ENCODE measurements around the gene HS3ST5.
"Not testable (repeated sequence)": the region's sequence is repeated elsewhere in the genome, so short reads cannot be mapped to it uniquely, and the experiment has no call there.

HS3ST5 gene

GRCh38 chr6:114274836-114275235 is 68.0 kb downstream of the HS3ST5 start:
- no peak for DNase-seq

DNA sequence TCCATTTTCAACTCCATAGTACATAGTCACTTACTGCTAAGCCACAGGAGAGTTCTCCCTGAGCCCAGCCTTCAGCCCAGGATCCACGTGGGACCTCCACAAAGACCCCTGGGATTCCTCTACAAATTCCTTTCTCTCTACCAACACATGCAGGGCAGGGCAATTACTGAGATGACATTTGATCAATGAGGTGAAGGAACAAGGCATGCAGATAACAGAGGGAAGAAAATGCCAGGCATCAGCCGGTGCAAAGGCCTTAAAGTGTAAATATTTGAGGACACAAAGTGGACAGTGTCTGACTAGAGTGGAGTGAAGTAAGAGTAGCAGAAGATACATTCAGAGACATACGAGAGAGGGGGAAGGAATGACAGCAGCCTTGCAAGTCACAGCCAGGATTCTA is 70.2 kb downstream of the HS3ST5 start:
- no peak for DNase-seq

DNA sequence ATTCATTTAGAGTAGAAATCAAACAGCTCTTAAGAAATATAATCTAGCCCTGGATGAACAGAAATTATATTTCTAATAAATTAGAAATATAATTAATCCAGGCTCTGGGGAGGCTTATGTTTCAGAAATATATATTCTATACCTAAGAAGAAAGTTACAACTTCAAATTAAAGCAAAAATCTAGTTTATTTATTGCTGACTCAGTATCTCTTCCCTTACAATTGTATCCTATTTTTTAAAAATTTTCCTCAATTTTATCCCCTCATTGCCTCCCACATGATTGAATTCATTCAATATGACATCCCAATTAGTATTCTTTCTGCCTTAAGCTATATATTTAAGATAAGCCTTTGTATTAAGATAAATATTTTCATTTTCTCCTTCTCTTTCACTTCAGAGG is 71.4 kb downstream of the HS3ST5 start:
- DNase-seq: no peak

DNA sequence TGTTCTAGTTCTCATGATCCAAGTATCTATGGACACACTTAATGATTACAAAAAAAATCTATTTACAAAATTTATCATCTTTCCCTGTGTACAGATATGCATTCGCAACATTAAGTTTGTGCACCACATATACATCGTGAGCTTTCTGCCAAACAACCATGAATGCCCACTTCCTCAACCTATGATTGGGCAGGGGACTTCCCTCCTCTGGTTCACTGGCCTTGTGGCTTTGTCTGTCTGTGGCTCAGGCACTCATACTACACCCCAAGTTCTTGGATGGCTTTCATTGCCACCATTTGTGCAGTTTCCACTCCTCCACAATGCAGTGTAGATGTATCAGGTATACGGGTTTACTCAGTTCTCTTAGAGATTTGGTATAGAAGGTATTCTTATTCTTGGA is 74.9 kb downstream of the HS3ST5 start:
- no peak for DNase-seq

- DNase-seq: no peak
These were observed 82.0 kb downstream of the HS3ST5 start for GRCh38 chr6:114260810-114261209.

- DNase-seq: no peak
These were observed 84.4 kb downstream of the HS3ST5 start for GRCh38 chr6:114258376-114258775.

DNA sequence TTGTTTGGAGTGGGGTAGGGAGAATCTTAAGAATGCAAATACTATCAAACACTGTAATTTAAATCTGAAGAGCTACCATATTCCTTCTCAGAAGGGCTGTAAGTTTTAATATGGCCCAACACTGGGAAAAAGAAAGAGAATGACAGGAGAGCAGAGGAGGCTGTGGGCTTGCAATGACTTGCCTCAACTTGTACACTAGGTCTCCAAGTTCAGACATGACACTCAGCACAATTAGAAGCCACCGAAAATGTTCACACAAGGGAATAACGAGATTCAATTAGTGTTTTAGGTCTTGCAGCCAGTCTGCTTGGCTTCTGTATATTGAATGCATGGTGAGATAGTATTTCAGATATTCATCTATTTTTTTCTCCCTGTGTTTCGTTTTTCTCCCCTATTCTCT is 89.4 kb downstream of the HS3ST5 start:
- no peak for DNase-seq

- no peak for DNase-seq
These were observed 93.3 kb downstream of the HS3ST5 start for GRCh38 chr6:114249522-114249921.

DNA sequence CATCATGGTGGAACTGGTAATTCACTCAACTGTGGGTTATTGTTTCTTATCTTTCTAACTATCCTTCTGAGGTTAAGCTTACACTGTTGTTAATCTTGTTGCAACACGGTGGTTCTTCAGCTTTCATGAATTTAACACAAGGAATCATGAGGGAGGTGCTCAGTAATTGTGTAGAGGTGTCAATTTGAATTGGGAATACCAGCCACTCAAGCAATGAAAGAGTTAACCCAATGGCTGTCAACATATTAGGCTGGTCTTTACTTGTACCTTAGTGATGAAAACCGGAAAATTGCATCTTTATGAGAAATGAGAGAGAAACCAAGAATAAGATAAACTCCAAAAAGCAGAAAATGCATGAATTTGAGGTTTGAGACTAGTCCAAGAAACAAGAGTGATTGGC is 95.7 kb downstream of the HS3ST5 start:
- no peak for DNase-seq

DNA sequence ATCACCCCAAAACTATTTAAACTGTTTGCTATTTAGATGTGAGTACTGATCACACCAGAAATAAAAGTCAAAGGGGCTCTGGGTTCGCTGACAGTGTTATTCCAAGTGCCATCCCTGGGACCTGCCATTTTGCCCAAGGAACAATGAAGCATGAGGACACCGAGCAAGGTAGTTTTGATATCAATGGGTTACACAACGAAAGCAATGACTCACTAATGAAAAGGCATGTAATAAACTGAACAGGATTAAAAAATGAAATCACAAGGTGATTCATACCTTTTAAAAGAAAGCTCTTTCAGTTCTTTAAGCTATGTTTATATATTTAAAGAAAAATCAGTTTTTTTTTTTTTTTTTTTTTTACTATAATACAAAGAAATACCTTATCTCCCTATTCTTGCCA is 102.0 kb downstream of the HS3ST5 start:
- no peak for DNase-seq

DNA sequence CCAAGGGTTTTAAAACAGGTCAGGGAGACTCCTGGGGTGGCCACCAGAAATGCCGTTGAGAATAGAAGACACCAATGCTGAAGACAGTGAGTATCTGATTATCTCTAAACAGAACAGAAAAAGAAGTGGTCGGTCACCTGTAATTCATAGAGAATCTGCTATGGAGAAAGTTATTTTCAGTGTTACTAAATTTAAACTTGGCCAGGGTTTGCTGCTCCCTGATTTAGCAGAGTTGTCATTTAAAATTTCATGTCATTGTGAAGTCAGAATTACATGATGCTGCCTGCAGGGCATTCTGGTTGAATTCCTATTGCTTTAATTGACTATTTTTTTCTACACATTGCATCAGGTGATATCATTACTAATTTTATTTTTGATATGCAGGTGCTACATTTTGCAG is 114.1 kb downstream of the HS3ST5 start:
- DNase-seq: no peak

DNA sequence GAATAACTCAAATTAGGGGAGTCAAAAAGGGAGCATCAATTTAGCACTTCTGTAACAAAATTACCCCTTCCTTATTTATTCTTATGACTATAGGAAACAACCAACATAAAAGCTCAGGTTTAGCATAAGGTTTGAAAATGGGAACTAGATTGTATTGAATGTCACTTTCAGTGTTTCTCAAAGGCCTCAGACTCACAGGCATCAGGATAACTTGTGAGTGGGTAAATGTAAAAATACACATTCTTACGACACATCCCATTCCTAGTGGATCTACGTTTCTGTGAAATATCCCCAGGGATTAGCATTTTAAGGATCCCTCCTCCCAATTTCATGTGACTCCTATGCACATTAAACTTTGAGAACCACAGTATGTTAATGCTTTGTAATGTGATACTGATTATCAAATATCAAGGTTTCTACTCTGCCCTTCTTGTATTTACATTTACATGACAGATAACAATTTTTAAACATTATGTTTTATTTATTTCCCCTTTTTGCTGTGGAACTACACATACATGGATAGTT is 114.8 kb downstream of the HS3ST5 start:
- no peak for DNase-seq

DNA sequence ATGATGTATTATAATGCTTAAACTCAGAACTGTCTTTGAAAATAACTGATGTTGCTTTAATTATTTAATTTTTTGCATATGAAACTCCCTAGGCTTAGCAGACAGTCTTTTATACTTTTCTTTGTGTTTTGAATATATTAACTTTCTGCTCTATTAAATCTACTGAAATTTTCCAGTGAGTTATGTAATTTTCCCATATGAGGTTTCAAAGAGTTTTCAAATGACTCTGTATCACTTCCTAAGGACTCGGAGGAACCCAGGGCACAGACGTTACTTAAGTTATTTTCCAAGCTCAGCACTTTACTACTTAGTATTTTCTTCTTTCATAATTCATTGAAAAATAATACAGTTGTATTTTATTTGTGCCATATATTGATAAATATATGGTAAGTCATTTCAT is 122.6 kb downstream of the HS3ST5 start:
- DNase-seq: no peak

DNA sequence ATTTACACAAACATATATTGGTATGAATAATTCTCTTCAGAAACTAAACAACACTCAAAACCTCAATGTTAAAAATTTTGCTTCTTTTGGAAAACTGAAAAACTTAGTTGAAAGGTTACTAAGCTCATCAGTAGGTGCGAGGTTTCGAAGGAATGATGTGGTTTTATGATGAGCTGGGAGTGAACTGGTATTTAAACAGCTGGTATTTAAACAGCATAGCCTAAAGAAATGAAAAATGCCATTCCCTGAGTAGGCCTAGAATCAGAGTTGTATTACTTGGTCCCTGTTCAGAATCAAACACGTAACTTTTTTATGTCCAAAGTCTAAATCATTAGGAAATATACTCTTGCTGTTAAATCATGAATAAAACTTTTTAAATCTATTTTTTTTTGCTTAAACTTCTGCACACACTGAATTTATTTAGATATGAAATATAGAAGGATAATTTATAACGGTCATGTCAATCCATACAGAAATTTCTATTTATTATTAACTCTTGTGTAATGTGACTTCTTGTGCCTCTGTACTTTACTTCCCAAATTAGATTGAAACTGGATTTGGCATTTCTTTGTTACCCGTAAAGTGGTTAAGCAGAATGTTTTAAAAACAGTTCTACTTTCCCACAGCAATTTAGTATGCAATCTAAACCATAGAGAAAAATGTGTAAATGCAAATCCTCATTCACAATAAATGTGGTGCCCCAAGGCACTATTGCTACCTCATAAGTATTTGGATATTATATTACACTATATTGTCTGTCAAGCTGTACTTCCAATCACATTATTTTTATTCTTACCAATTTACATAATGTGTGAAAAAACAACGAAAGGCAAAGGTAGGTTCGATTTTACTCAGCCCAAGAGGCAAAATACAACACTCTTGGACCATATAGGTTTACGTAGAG is 124.1 kb downstream of the HS3ST5 start:
- DNase-seq: no peak

DNA sequence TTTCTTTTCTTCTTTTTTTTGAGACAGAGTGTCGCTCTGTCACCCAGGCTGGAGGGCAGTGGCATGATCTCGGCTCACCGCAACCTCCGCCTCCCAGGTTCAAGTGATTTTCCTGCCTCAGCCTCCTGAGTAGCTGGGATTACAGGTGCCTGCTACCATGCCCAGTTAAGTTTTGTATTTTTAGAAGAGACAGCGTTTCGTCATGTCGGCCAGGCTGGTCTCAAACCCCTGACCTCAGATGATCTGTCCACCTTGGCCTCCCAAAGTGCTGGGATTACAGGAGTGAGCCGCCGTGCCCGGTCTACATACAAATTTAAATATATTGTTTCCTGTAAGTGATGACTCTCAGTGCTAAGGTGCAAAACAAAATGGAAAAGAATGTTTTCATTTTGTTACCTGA is 124.8 kb downstream of the HS3ST5 start:
- not testable (repeated sequence) for DNase-seq

DNA sequence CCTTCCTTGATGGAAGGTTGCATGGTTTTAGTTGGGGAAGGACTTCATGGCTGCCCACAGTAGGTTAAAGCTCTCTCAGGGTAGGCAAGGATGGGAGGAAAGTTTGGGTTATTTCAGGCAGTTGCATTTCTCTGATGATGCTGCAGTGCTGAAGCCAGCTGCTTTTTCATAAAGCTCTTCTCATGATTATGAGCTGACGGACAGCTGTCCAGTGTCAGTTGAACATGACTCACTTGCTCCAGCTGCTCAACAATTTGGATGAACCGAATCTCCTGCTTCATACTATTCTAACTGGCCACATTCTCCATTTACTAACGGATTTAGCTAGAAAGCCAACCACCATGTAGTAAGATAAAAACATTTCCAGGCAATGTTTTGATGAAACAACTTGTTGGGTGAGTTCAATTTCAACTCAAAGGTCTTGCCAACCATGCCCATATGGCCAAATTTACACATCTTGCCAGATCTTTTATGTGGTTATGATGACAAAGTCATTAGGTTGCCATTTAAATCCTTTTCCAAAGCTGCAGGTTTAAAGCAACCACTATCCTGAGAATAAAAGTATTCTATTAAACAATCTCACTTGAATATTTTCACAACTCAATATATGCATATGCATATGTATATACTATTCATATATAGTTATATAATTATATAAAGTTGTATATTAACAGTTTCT is 125.9 kb downstream of the HS3ST5 start:
- no peak for DNase-seq

- DNase-seq: no peak
These were observed 132.4 kb downstream of the HS3ST5 start for GRCh38 chr6:114210467-114210866.

DNA sequence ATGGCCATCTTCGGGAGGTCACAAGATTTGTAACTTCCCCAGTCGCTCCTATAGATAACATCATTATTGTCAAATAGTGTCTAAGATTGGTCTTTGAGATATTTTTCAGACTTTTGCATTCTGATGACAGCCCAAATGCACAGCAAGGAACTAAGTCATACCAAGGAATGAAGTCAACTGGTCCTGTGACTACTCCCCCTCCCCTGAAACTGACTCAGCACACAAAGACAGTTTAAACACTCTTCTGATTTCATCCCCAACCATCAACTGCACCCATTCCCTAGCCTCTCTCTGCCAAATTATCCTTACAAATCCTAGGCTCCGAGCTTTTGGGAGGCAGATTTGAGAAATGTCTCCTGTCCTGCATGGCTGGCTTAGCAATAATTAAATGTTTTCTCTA is 139.4 kb downstream of the HS3ST5 start:
- DNase-seq: no peak

- DNase-seq: no peak
These were observed 140.4 kb downstream of the HS3ST5 start for GRCh38 chr6:114202389-114202788.

DNA sequence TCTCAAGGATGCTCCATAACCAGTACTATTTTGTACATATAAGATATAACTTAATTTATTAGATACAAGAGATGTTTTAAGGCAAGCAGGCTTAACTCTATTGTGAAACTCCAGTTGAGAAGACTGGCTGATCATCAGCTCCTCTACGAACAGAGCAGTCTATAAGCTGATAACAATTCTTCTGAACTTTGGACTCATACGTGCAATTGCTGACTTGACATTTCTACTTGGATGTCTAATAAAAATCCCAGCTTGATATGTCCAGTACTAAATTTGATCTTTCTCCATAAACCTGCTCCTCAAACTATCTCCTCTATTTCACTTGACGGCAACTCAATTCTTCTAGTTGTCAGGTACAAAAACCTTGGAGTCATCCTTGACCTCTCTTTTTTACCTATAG is 141.9 kb downstream of the HS3ST5 start:
- DNase-seq: no peak

DNA sequence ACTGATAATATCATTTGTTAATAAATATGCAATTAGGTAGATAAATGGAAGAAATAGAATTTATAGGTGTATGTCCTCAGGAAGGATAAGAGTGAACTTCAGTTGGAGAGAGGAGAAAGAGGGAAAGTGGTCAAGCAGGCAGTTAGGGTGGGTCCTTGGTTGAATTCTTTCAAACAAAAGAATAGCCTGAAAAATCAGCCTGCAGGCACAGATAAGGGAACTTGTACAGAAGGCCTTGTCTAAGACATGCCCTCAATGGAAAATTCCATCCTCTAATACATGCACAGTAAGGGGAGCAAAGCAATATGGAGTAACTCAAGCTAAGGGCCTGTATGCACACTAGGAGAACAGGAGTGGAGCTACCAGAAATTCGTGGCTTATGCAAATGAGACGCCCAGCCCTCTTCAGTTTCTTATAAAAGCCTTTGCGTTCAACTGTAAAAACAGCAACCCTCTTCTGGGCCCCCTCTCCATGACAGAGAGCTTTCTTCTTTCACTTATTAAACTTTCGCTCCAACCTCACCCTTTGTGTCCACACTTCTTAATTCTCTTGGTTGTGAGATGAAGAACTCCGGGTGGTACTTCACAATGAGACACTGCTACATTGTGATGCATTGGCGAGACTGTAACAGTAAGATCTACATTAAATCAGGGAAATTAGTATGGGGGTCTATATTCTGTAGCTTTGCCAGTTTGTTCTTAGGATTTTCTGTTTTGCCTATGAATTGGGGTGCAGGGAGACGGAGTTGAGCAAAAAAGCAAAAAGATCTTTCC is 147.0 kb downstream of the HS3ST5 start:
- DNase-seq: no peak

DNA sequence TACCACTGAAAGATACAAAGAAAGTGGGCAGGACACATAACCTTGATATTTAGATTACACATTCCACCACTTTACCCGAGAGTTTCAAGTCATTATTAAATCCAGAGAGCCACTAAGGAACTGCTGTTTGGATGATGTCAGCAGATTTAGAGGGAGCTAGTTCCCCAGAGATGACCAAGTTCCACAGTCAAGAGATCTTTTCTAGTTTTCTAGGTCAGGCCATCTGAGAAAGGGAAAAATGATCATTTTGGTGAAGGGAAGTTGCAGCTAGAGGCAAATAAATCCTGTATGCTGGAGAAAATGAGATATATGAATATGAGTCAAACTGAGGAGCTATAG is 147.8 kb downstream of the HS3ST5 start:
- no peak for DNase-seq

GRCh38 chr6:114194362-114195026 is 148.3 kb downstream of the HS3ST5 start:
- DNase-seq: no peak
